Chondrocyte (in vitro differentiated cells): ENCODE results near the gene SSU72. TPM values are rescaled to one million over a fixed set of nuclear protein-coding genes. Genes with fewer than 3 reads are reported as not detected.
"Not testable (repeated sequence)": the region's sequence is repeated elsewhere in the genome, so short reads cannot be mapped to it uniquely, and the experiment has no call there.

Source experiments
- DNase-seq: peaks from one replicate; pipeline ENCODE4 v3.0.0; 2021; ENCODE audit warnings: mixed read lengths, low spot score
- H3K27ac Mint-ChIP-seq: one replicate; pipeline ENCODE4 v1.8.0; 2021; ENCODE audit warnings: mild to moderate bottlenecking, moderate library complexity, mixed read lengths; ENCODE audit not compliant: unreplicated experiment
- H3K27me3 Mint-ChIP-seq: 2 replicates; pipeline ENCODE4 v1.8.0; 2021; ENCODE audit warnings: low read depth, mixed read lengths
- H3K36me3 Mint-ChIP-seq: 2 replicates; pipeline ENCODE4 v1.8.0; 2021; ENCODE audit warnings: low read depth, mixed read lengths
- H3K4me1 Mint-ChIP-seq: 2 replicates; pipeline ENCODE4 v1.8.0; 2021; ENCODE audit warnings: low read depth, mild to moderate bottlenecking, mixed read lengths
- H3K4me3 Mint-ChIP-seq: one replicate; pipeline ENCODE4 v1.8.0; 2021; ENCODE audit warnings: mild to moderate bottlenecking, moderate library complexity, mixed read lengths; ENCODE audit not compliant: unreplicated experiment
- H3K9me3 Mint-ChIP-seq: 2 replicates; pipeline ENCODE4 v1.8.0; 2021; ENCODE audit warnings: low read depth, mixed read lengths
- total RNA-seq: library from RNA; stranded (reverse); gene quantifications from 3 replicates; pipeline ENCODE4 v1.2.1, GENCODE V29; 2021
- TF ChIP-seq, protein P1 (sequence below): fragments of 200-600 bp; sonication (generic); IDR thresholded peaks from 2 replicates; pipeline ENCODE4 v1.5.0; 2021; ENCODE audit warnings: antibody characterized with exemption, mild to moderate bottlenecking, moderate library complexity

The SSU72 gene
- total RNA-seq, 1 donor from 2014 or later: 99.7 TPM

DNA sequence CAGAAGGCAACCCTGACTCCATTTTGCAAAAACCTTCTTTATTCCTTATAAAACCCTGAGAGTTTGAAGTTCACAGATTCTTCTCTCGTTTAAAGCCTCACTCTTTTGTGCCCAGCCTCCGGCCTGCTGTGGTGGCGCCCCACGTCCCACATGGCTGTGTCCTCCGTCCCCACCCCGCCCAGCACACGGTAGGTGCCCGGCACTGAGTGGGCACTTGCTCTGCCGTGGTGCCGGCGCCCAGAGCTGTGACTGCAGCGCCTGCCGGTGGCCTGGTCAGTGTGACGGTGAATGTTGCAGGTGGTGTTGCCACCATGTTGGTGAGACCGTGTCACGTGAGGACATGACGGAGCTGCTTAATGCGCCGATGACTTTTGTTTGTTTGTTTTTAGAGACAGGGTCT lies 53.3 kb downstream of the SSU72 start:
- Mint-ChIP-seq H3K27me3 (no peaks in the 10 kb centered on the region), H3K36me3 (peaks cover 10% of the 10 kb centered on the region), H3K4me3 (no peak overlapping the region), H3K4me1 (no peaks in the 10 kb centered on the region), H3K9me3 (no peaks in the 10 kb centered on the region), H3K27ac (no peak overlapping the region)
- TF ChIP-seq, protein P1, sequence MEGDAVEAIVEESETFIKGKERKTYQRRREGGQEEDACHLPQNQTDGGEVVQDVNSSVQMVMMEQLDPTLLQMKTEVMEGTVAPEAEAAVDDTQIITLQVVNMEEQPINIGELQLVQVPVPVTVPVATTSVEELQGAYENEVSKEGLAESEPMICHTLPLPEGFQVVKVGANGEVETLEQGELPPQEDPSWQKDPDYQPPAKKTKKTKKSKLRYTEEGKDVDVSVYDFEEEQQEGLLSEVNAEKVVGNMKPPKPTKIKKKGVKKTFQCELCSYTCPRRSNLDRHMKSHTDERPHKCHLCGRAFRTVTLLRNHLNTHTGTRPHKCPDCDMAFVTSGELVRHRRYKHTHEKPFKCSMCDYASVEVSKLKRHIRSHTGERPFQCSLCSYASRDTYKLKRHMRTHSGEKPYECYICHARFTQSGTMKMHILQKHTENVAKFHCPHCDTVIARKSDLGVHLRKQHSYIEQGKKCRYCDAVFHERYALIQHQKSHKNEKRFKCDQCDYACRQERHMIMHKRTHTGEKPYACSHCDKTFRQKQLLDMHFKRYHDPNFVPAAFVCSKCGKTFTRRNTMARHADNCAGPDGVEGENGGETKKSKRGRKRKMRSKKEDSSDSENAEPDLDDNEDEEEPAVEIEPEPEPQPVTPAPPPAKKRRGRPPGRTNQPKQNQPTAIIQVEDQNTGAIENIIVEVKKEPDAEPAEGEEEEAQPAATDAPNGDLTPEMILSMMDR: no peak
- no peak for DNase-seq

DNA sequence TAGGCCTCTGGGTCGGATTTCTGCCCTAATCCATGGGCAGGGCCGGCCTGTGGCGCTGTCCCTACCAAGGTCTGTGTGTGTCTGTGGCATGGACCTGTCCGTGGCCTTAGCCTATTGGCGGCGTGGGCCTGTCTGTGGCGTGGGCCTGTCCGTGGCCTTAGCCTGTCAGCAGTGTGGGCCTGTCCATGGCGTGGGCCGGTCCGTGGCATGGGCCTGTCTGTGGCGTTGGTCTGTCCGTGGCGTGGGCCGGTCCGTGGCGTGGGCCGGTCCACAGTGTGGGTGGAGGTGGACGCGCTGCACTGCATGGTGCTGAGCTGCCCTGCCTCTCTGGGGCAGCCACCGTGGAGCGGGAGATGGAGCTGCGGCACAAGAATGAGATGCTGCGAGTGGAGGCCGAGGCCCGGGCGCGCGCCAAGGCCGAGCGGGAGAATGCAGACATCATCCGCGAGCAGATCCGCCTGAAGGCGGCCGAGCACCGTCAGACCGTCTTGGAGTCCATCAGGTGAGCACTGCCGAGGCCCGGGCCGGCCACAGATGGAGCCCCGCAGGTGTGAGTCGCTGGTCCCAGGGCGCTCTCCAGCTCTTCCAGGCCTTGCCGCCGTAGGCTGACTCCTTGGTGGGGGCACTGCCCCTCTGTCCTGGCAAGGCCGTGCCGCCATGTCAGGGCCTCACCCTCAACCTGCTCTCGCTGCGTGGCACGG lies 54.7 kb downstream of the SSU72 start:
- H3K4me1 Mint-ChIP-seq, H3K9me3 Mint-ChIP-seq, H3K4me3 Mint-ChIP-seq, DNase-seq, H3K27me3 Mint-ChIP-seq, H3K27ac Mint-ChIP-seq: not testable (repeated sequence)
- H3K36me3 Mint-ChIP-seq: peaks cover 10% of the 10 kb centered on the region

DNA sequence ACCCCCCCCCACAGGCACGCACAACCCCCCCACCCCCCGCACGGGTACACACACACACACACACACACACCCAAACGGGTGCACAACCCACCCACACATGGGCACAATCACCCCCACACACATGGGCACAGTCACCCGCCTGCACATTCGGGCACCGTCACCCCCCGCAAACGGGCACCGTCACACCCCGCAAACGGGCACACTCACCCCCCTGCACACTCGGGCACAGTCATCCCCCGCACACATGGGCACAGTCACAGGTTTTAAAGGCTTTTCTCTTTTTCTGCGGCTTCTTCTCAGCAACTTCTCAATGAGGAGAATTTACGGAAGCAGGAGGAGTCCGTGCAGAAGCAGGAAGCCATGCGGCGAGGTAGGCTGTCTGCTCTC lies 56.0 kb downstream of the SSU72 start:
- peaks cover 10% of the 10 kb centered on the region for H3K36me3 Mint-ChIP-seq
- H3K27ac Mint-ChIP-seq, H3K9me3 Mint-ChIP-seq, DNase-seq, H3K4me3 Mint-ChIP-seq, H3K27me3 Mint-ChIP-seq: not testable (repeated sequence)
- H3K4me1 Mint-ChIP-seq: peaks cover 11% of the 10 kb centered on the region

DNA sequence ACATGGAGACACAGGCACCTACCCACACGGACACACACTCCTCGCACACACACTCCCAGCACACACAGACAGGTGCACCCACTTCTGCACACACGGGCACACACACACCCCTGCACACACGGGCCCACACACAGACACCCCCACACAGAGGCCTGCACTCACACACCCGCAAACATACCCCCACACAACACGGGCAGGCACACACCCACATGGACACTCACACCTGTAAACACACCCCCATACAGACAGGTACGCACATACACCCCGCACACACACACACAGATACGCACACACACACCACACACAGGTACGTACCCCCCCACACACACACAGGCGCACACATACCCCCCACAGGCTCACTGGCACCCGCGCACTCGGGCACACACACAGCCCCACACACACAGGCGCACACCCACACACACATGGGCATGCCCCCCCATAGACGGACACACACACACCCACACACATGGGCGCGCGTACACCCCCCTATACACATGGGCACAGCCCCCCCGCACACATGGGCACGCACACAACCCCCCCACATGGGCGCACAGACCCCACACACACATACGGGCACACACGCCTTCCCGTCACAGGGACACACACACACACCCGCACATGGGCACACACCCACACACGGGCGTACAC lies 56.6 kb downstream of the SSU72 start:
- TF ChIP-seq, protein P1: no peak
- peaks cover 12% of the 10 kb centered on the region for H3K4me1 Mint-ChIP-seq
- H3K9me3 Mint-ChIP-seq: no peaks in the 10 kb centered on the region
- H3K27me3 Mint-ChIP-seq: no peaks in the 10 kb centered on the region
- no peak overlapping the region for H3K4me3 Mint-ChIP-seq
- no peak for DNase-seq
- no peak overlapping the region for H3K27ac Mint-ChIP-seq
- H3K36me3 Mint-ChIP-seq: peaks cover 10% of the 10 kb centered on the region

- H3K36me3 Mint-ChIP-seq: peaks cover 10% of the 10 kb centered on the region
- H3K4me1 Mint-ChIP-seq: peaks cover 12% of the 10 kb centered on the region
- H3K9me3 Mint-ChIP-seq, DNase-seq, H3K27me3 Mint-ChIP-seq, H3K27ac Mint-ChIP-seq, H3K4me3 Mint-ChIP-seq: not testable (repeated sequence)
These were observed 57.7 kb downstream of the SSU72 start for GRCh38 chr1:1516923-1517322.

DNA sequence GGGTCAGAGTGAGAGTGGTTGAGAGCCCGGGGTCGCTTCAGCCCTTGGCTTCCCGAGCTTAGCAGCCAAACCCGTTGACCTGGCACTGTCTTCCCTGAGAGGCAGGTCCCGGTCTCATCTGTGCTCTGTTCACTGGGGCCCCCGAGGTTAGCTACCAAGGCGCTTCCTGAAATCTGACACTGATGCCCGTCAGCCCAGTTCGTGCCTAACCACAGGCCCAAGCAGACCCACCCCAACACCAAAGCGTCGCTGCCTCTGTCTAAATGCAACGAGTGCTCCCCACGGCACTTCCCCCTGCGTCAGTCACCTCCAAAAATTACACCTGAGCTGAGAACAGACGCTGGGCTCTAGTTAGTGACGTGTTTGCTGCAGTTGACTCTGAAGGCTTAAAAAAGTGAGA lies 60.3 kb downstream of the SSU72 start:
- not testable (repeated sequence) for H3K27ac Mint-ChIP-seq, H3K4me3 Mint-ChIP-seq

DNA sequence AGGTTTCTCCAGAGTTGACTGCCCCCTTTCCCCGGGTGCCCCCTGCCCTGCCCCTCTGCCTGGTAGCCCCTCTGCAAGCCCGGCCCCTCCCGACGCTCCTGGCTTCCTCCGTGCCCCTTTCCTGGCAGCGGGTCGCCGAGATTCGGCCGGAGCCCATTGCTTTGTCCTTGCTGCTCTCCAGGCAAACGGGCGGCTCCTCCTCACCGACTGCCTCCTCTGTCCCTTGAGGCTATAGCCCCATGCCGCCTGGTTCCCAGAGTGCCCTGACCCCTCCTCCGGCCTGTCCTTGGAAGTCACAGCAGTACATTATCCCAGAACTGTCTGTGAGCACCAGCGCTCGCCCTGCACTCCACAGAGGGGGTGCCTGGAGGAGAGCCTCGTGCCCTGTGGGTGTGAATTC lies 61.0 kb downstream of the SSU72 start:
- H3K4me3 Mint-ChIP-seq: peak overlapping the region; percentile 66
- H3K4me1 Mint-ChIP-seq: peaks cover 18% of the 10 kb centered on the region

More for the DNA sequence above, 60.3 kb downstream of the SSU72 start:
- not testable (repeated sequence) for DNase-seq, H3K36me3 Mint-ChIP-seq, H3K9me3 Mint-ChIP-seq, H3K27me3 Mint-ChIP-seq
- H3K4me1 Mint-ChIP-seq: peaks cover 18% of the 10 kb centered on the region

DNA sequence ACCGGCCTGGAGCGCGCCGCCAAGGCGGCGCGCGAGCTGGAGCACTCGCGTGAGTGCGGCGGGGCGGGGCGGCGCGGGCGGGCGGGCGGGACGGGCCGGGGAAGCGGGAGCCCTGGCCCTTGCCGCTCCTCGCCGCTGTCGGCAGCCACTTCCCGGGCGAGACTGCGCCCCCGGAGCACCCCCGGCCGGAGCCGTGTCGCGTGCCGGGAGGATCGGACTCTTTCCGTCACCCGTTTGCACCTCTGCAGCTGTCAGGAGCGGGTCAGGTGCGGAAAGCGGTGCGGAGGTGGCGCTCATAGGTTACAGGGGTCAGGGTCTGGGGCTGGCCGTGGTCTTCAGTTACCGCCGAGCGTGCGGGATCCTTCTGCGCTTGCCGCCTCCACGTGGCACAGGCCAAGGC lies 62.2 kb downstream of the SSU72 start:
- H3K9me3 Mint-ChIP-seq, DNase-seq, H3K36me3 Mint-ChIP-seq, H3K27ac Mint-ChIP-seq, H3K27me3 Mint-ChIP-seq: not testable (repeated sequence)
- Mint-ChIP-seq H3K4me3 (peak overlapping the region; percentile 72), H3K4me1 (peaks cover 18% of the 10 kb centered on the region)

More for the DNA sequence above, 61.0 kb downstream of the SSU72 start:
- H3K27ac Mint-ChIP-seq, DNase-seq, H3K27me3 Mint-ChIP-seq, H3K36me3 Mint-ChIP-seq, H3K9me3 Mint-ChIP-seq: not testable (repeated sequence)
